Stimulated activated CD8-positive, alpha-beta memory T cell treated with anti-CD3 and anti-CD28 coated beads, Interleukin-2, amount 100 ng/mL, for 48 hours (primary cell): Measurements from ENCODE around the gene CENPW.

Source experiments
- DNase-seq, 2 donors: peaks; one replicate each; pipeline ENCODE4 v3.0.0-alpha.2; 2020; ENCODE audit warnings: low read depth in 2 of 2

The CENPW gene

DNA sequence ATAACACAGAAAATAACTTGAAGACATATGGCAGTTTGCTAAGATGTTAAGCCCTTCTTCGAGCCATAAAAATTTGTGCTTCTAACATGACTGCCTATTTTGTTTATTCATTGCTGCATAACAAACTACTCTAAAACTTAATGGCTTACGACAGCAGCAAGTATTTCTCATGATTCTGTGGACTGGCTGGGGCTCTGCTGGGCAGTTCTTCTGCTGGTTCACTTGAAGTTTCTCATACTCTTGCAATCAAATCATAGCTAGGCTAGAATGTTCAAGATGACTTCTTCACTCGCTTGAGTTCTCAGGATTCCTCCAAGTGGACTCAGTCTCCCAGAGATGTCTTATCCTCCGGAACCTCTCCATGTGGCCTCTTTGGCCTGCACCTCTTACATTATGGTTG lies 33.4 kb downstream of the CENPW start:
- no peak for DNase-seq

DNA sequence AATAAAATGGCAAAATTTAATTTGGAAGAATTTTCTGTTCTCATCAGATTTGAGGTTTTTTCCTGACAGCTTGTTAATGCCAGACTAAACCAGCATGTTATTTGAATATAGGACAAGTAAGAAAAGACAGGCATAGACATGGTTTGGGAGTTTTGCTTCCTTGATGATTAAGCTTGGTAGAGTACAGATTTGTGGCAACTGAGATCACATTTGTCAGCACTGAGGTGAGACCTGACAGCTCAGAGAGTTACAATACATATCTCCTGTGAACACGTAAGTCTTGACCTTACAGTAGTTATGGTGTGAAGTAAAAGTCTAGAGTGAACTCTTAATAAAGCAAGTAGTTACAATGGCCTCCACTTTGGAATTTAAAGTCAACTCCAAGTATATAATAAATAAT lies 34.5 kb downstream of the CENPW start:
- no peak for DNase-seq

- DNase-seq: no peak
These were observed 36.8 kb downstream of the CENPW start for GRCh38 chr6:126376682-126377081.

DNA sequence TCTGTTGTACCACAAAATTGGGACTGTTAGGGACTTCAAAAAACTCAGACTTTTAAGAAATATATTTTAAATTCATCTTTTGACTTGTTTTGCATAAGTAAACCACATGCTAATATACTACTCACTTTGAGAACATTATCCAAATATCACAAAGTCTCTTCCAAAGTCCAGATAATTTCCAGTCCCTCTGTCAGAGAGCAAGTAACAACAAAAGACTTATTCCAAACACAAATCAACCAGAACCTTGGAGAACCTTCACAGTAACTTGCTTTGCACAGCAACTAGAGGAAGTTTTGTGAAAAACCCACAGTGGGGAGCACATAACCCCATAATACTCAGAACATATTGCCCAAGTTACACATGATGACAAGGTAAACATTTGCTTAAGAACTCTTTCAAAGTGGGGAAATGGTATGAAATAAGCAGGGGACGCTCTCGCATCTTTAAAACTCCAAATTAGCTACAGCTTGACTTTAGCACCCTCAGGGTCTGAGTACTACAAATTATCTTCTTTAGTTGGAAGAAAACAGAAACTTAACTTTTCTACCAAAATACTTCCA lies 37.8 kb downstream of the CENPW start:
- no peak for DNase-seq

DNA sequence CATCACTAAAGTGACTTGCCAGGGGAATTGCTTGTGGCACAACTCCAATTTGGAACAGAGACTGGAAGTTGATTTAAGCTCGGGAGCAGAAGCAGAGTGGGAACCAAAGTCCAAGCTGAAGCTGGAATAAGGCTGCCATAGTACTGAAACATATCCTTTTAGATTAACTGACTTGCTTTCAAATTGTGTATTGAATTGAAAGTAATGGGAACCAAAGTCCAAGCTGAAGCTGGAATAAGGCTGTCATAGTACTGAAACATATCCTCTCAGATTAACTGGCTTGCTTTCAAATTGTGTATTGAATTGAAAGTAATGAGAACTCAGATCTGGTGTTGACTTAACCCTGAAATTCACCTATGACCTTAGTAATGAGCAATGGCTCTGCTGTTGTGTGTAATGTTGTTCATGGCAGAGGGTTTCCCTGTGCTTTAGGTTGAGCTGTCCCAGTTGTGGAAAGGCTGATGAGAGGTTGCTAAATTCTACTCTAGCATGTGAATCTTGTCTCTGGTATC lies 40.2 kb downstream of the CENPW start:
- no peak for DNase-seq

DNA sequence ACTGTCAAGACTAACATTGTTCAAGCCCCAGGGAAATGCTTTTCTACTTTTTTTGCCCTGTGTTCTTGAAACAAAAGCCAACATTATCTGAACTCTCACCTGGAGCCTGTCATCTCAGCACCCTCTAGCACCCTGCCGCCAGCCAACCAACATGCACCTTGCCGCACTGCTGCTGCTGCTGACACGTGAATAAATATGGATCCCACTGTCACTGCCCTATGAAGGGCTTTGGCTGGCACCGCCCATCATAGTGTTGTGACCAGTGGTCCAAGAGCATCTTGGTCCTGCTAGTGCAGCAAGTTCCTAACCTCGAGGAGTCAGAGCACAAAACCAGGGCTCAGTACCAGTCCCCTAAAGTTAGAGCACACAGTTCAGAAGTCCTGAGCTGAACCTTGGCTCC lies 41.6 kb downstream of the CENPW start:
- DNase-seq: no peak

DNA sequence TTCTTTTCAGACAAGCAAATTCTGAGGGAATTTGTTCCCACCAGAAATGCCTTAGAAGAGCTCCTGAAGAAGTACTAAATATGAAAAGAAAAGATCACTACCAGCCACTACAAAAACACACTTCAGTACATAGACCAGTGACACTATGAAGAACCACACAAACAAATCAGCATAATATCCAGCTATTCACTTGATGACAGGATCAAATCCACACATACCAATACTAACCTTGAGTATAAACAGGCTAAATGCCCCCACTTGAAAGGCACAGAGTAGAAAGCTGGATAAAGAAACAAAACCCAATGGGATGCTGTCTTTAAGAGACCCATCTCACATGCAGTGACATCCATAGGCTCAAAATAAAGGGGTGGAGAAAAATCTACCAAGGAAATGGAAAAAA lies 43.3 kb downstream of the CENPW start:
- no peak for DNase-seq

DNA sequence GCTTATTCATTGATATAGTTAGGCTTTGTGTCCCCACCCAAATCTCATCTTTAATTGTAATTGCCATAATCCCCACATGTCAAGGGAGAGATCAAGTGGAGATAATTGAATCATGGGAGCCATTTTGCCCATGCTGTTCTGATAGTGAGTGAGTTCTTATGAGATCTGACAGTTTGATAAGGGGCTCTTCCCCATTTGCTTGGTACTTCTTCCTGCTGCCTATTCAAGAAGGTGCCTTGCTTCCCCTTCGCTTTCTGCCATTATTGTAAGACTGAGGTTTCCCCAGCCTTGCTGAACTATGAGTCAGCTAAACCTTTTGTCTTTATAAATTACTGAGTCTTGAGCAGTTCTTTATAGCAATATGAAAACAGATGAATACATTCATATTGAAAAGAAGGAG lies 45.6 kb downstream of the CENPW start:
- DNase-seq: no peak

GRCh38 chr6:126388104-126388598 lies 48.2 kb downstream of the CENPW start:
- DNase-seq: no peak

DNA sequence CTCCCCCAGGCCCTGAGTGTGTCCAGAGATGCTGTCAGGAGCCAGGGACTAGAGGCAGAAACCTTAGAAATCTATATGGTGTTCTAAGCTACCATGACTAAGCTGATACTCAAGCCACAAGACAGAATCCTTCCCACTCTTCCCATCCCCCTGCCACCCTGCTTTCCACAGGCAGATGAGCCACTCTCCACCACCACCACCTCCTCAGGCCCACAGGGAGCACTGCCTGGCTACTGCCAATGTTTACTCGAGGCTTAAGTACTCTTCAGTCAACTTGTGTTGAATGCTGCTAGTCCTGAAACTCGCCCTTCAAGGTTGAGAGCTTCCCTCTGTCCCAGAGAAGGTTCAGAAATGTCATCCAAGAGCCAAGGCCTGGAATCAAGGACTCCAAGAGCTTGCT lies 56.2 kb downstream of the CENPW start:
- no peak for DNase-seq
